Stimulated activated CD8-positive, alpha-beta memory T cell treated with anti-CD3 and anti-CD28 coated beads, Interleukin-15, amount 100 ng/mL, for 24 hours (primary cell): ENCODE data around the gene UBR2.
"Not testable (repeated sequence)": the region's sequence is repeated elsewhere in the genome, so short reads cannot be mapped to it uniquely, and the experiment has no call there.

ENCODE experiments used
- DNase-seq: peaks from one replicate; pipeline ENCODE4 v3.0.0-alpha.2; 2020; ENCODE audit warnings: low read depth

The UBR2 gene

DNA sequence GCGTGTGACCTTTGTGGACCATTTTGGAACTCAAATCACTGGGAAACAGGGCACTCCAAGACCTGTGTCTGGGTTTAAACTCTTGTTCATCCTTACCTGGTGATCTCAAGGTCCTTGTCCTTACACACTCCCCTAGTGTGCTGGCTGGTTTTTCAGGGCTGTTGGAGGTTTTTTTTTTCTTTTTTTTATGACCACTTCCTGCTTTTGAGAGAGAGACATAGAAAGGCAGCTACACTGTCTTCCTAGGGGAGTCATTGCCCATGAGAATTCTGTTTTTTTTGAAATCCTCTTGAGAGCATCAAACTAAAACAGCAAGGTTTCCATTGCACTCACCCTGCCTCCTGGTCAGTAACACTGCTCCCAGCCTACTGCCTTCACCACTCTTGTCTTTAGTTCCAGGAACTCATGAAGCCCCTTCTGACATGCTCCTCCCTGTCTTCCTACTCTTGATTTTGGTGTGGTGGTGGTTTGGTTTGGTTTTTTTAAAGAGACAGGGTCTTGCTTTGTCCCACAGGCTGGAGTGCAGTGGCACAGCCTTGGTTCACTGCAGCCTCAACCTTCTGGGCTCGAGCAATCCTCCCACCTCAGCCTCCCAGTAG is 130.0 kb downstream of the UBR2 start:
- DNase-seq = no peak

DNA sequence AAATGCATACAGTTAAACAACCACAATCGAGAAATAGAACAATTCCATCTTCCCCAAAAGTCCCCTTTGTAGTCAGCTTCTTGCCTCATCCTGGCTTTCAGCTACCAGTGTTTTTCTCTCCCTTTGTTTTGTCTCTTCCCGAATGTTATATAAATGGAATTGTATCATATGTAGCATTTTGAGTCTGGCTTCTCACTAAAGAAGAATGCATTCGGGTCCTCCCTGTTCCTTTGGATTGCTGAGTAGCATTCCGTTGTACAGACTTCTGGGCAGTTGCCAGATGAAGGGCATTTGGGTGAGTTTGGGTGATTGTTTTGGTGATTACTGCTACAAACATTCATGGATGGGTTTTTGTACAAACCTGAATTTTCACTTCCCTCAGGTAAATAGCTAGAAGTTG is 130.8 kb downstream of the UBR2 start:
- DNase-seq = no peak

DNA sequence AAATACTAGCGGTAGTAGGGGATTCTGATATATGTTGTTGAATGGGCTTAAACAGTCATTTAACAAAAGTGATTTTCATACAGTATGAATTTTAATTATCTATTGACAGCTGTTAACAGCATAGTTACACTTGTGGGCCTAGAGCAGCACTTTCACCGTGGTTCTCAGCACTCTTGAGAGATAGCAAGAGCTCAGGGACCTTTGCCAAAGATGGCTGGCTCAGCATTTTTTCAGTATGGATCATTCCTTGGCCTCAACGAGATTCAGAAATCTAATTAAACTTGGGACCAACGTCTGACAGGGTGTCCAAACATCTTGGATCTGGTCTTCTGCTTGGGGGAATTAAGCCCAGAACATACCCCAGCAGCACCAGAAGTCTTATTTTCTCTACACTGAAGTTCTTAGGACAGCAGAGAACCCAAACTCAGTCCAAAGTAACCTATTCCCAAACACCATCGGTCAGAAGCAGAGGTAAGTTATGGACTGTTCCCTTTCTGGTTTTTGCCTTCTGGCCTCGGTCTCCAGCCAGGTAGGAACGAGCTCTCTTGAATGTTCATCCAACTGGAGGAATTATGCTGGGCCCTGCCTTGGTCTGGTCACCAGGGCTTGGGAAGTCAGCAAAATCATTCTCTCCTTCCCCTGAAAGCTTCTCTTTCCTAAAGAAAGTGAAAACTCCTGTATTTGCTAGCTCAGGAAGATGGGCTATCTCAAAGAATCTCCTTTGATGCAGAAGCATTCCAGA is 132.9 kb downstream of the UBR2 start:
- DNase-seq = no peak

DNA sequence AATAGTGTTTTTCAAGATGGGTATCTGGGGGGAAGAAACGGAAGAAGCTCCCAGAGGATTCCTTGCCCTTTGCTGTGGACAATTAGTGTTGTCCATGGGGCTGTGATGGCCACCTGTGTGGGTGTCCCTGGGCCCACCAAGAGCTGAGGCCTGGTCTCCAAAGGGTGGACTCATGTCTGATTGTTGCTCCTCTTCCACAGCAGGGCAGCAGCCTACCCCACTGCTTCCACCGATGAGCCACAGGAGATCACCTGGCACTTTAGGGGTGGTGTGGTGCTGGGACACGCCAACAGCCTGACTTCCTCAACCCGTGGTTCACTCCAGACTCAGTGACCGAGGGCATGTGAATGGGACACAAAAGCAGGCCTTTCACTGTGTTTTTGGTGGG is 133.4 kb downstream of the UBR2 start:
- no peak for DNase-seq

DNA sequence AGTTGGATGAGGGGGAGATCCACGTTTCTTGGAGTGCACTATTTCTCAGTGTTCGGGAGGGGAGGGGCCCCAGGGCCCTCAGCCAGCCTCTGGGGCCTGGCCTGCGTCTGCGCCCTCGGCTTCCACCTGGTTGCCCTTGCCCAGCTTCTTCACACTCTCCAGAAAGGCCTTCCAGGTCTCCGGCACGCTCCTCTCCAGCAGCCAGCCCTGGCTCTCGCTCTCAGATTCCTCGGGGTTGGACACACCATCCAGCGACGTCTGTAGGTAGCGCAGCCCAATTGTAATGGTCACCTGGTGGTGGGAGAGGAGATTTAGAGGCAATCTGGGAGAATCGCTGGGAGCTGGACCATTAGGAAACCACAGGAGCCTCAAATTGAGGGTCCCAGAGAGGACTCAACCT is 134.4 kb downstream of the UBR2 start:
- no peak for DNase-seq

DNA sequence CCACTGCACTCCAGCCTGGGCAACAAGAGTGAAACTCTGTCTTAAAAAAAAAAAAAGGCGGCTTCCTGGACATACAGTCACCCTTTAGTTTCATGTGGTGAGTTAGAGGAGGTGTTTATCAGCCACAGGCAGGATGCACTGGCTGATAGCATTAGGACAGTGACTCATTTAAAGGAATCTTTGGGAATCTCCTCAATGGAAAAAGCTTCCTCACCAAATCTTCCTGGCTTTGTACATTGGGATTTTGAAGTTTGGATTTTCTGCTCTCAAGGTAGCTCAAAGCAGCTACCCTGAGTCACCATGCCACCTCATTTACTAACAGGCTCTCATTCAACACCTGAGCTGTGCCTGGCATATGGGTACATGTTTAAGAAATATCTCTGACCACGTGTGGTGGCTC is 138.4 kb downstream of the UBR2 start:
- DNase-seq = no peak

DNA sequence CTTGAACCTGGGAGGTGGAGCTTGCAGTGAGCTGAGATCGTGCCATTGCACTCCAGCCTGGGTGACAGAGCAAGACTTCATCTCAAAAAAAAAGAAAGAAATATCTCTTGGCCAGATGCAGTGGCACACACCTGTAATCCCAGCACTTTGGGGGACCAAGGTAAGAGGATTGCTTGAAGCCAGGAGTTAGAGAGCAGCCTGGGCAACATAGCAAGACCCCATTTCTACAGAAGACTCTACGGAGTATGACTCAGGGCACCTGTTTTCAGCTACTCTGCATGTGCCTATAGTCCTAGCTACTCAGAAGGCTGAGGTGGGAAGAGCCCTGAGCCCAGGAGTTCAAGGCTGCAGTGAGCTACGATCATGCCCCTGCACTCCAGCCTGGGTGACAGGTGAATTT is 139.0 kb downstream of the UBR2 start:
- not testable (repeated sequence) for DNase-seq

DNA sequence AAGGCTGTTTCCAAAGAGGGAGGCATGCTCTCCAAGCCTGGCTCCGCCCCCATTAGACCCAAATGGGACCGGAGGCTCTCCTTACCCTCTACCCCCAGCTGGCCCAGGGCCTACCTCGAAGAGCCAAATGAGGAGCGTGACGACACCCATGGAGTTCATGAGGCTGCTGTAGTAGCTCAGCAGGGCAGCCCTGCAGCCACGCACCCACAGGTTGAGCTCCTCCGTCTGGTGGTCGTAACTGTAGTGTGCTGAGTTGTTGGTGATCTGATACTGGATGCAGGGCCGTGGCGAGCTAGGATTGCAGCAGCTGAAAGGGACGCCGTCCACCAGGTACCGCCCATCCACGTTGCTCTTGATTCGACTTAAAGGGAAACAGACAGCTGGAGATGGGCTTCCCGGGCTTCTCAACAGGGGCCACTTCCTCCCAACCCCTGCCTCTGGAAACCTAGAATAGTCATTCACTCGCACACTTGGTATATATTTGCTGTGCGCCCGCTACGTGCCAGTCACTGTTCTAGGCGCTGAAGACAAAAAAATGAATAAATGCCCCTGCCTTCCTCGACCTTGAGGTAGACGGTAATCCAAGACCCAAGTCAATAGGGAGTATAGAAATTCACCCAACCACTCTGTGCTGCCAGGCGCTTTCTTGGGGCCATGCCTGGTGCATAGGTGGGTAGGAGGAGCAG is 140.6 kb downstream of the UBR2 start:
- DNase-seq = no peak

DNA sequence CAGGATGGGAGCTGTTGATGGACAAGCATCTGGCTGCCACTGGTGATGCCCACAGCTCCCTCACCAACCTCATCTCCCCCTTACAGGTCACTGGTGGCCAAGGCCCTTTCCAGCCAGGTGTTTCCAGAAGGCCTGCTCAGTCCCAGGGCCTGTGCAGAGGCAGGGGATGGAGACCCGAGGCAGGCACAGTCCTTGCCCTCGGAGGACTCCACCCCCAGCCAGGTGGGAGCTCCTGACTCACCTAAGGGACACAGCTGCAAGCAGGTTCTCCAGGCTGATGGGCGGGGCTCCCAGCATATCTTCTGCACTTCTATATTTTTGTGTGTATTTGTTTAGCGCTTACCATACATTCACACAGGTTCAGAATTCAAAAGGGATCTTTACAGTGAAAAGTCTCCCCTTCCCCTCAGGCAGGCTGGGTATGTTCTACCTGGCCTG is 141.1 kb downstream of the UBR2 start:
- no peak for DNase-seq

DNA sequence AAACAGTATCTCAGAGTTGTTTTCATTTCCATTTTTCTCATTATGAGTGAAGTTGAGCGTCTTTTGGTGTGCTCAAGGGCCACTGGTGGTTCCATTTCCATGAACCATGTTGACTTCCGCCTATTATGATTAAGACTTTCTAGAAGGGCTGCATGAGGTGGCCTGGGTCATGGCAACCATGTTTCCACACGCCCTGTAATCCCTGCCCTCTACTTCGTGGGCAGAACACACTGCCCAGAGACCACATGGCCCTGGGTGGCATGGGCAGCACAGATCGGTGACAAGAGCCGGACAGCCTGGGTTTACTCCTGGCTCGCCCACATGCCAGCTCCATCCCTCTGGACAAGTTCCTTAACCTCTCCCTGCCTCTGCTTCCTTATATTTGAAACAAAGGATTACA is 143.8 kb downstream of the UBR2 start:
- DNase-seq = no peak

DNA sequence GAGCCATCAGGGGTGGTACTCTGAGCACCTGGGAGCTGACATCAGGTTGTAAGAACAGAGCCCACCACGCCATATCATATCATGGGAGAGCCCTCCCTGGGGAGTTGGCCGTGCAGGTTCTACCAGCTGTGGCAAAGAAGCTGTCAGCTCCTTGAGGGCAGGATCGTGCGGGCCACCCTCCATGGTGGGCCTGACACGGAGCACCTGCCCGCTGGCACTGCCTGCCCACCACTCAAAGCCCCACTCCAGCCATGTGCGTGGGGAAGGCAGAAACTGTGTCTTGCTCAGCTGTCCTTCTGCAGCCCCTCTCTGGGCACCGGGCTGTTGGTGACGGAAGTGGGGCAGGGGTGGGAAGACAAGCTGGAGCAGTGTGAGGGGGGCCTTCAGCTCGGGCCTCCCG is 144.3 kb downstream of the UBR2 start:
- no peak for DNase-seq

DNA sequence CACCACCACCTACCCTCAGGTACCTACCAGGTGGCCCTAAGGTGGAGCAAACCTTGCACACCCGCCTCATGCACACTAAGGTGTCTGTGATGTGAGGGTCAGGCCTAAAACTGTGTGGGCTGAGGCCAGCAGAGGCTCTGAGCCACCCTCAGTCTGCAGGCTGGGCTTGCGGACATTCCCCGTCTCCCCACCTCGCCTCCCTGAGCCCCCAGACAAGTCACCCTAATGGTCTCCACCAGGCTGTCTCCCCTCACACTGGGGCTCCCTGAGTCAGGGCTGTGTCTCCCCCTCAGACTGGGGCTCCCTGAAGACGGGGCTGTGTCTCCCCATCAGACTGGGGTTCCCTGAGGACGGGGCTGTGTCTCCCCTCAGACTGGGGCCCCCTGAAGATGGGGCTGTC is 146.0 kb downstream of the UBR2 start:
- DNase-seq = no peak

DNA sequence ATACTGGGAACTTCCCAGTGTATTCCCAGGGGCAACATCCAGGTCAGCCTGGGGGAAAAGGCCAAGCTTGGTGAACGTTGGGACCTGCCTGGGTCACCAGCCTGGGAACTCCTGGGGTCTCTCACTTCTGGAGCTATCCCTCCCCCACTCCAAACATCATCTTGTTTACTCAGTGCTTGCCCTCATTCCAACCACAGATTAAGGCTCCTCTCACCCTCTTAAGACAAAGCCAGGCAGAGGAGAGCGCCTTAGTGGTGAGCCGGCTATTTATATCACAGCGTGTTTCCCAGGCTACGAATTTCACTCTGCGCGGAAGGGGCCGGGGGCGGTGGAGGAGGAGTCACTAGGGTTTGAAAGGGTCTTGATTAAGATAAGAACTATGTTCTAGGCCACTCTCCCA is 146.5 kb downstream of the UBR2 start:
- DNase-seq = no peak

DNA sequence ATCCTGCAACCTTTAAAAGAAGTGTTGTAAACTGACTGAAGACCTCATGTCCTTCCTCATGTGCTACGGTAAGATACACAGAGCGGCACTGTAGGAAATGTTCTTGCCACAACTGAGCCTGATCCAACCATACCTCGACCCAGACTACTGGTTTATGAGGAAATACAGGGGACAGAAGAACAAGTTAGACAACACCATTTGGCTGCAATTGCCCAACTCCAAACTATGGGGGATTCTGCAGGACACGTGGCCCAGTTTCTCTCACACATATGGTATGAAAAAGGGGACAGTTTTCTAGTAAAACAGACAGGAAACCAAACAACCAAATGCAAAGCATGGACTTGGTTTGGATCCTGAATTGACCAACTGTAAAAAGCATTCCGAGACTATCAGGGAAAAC is 148.1 kb downstream of the UBR2 start:
- no peak for DNase-seq

DNA sequence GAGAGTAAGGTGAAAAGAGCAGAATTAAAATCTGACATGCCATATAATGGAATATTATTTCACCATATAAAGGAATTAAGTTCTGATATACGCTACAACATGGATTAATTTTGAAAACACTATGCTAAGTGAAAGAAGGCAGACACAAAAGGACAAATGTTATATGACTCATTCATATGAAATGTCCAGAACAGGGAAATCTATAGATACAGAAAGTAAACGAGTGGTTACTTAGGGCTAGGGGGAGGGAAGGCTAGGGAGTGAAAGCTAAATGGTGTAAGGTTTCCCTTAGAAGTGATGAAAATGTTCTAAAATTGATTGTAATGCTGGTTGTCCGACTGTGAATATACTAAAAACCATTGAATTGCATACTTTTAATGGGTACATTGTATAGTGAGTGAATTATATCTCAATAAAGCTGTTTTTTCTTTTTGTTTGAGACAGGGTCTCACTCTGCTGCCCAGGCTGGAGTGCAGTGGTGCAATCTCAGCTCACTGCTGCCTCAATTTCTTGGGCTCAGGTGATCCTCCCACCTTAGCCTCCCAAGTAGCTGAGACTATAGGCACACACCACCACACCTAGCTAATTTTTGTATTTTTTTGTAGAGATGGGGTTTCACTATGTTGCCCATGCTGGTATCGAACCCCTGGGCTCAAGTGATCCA is 150.4 kb downstream of the UBR2 start:
- DNase-seq = no peak

DNA sequence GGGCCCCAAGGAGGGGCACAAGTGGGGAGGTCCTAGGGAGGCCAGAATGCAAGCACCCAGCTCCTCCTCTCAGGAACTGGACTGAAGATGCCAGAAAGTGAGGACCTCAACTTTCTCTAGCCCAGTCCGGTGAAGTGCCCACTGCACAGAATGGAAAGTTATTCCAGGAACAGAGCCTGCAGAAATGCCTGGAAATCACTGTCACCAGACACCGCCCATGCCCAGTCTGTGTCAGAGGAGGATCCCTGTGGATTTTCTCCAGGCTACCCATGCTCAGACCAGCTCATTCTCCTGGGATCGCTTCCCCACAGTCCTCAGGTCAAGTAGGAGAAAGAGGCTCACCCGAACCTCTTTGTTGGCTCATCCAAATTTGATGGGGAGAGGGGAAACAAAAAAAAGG is 152.0 kb downstream of the UBR2 start:
- DNase-seq = no peak

DNA sequence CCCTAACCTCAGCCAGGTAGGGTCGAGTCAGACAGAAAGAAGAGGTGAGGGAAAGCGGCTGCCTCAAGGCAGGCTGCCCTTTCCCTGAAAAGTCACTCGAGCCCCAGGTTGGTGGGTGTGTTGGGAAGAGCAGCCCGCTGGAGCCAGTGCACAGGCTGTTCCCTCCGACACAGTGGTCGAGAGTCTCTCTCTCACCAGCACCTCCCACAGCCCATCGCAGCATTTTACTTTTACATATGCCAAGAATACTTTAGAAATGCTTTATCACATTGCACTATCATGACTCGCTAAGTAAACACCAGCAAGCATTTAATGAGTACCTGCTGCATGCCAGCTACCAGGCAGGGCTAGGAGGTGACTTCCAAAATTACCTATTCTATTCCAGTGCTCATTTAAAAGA is 156.9 kb downstream of the UBR2 start:
- DNase-seq = no peak

DNA sequence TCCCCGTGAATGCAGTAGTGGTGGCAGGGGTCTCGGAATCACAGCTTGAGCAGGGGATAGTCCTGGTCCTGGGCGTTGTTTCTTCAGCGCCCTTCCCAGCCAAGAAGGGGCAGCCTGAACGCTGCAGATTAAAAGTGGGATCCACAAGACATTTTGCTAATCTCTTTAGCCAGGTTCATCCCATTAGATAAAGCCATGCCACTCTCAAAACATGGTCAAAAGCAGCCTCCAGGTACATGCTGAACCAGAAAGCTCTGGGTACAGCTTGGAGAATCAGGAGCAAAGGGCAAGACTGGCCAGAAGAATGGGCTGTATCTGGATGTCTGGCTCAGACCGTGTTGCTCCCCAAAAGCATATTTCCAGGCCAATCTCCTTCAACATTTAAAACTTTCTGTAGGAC is 158.7 kb downstream of the UBR2 start, which contains the start of gene PRPH2:
Gene PRPH2 (minus strand): TSS at position 101 of the 400 bp plus-strand sequence. CDS start 263 bp downstream, outside the sequence.
- no peak for DNase-seq

DNA sequence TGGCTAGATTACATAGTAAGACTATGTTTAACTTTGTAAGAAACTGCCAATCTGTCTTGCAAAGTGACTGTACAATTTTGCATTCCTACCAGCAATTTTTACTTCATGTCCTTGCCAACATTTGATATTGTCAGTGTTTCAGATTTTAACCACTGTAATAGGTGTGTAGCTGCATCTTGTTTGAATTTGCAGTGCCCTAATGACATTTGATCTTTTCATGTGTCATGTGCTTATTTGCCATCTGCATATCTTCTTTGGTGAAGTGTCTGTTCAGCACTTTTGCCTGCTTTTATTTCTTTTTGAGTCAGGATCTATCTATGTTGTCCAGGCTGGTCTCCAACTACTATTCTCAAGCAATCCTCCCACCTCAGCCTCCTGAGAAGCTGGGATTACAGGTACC is 161.0 kb downstream of the UBR2 start:
- no peak for DNase-seq

DNA sequence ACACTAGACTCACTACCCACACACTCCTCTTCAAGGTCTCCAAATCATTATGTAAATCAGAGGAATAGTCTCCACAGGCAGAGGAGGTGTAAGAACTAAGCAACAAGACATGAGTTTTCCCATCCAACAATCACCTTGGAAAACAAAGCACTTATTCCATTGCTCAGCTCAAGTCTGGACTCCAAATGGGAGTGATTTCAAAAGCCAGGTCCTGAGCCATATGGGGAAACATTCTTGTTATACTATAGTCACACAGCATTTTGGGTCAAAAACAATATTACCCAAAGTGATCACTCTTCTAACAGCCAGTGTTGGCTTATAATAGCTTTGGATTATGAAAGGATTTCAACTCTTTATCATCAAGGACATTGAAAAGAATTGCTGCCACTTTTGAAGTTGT is 162.2 kb downstream of the UBR2 start:
- DNase-seq = no peak

DNA sequence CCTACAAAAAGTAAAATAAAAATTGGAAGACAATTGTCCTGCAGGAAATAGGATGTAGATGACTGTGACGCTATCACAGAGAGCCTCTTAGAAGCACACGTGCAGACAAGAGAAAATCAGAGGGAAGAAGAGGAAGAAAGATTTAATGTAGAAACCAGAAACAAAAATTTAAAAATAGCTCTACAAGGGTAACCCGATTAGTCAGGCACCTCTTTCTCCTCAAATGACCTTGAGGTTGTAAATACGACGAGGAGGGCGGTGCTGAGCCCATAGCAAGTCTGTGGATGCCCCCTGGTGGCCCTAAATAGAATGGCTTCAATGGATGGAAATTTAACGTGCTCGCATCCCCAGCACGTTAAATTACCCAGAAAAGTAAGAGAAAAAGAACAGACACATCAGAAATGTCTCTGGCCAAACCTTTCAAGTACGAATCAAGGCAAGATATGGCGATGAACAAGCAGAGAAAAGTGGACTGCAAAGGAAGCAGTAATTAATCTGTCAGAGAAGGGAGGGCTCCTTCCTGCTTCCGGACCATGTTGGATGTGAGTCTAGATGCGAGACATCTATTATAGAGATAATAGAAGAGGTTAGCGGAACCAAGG is 162.8 kb downstream of the UBR2 start:
- peak; percentile 31 for DNase-seq

DNA sequence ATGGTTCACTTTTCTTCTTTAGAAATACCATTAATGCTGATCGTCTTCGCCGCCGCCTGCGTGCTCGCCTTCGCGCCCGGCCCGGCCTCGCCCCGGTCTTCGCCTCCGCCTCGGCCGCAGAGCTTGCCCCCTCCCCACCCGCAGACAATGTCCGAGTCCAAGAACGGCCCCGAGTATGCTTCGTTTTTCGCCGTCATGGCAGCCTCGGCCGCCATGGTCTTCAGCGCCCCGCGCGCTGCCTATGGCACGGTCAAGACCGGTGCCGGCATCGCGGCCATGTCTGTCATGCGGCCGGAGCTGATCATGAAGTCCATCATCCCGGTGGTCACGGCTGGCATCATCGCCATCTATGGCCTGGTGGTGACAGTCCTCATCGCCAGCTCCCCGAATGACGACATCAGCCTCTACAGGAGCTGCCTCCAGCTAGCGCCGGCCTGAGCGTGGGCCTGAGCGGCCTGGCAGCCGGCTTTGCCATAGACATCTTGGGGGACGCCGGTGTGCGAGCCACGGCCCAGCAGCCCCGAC is 163.3 kb downstream of the UBR2 start:
- DNase-seq = peak; percentile 21
